Adrenal gland (tissue), 12 donors: ENCODE data around the gene CASQ1. TPM values are rescaled to one million over a fixed set of nuclear protein-coding genes. Genes with fewer than 3 reads are reported as not detected.

Source experiments
- DNase-seq, 7 donors: peaks; one replicate each; pipeline ENCODE4 v3.0.0-alpha.2; 2019 to 2020
- H3K27ac ChIP-seq, 5 donors: fragments of 200-600 bp; sonication (generic) in 4 of 5; 1 replicate in 3 of 5; 2 replicates in 2 of 5; pipeline versions ENCODE4 v1.5.1 to v1.8.0; 2016 to 2020; ENCODE audit warnings: mild to moderate bottlenecking in 1 of 5
- H3K27me3 ChIP-seq: fragments of 200-600 bp; 2 replicates; pipeline ENCODE4 v1.8.0; 2021
- H3K36me3 ChIP-seq, 2 donors: fragments of 200-600 bp; replicated peaks in 1 of 2; 1 replicate in 1 of 2; 2 replicates in 1 of 2; pipeline versions ENCODE4 v1.5.1 to v1.8.0; 2018 to 2022
- H3K4me1 ChIP-seq, 2 donors: fragments of 200-600 bp; replicated peaks in 1 of 2; 1 replicate in 1 of 2; 2 replicates in 1 of 2; pipeline versions ENCODE4 v1.5.1 to v1.8.0; 2018 to 2021
- H3K4me3 ChIP-seq, 4 donors: fragments of 200-600 bp; sonication (generic) in 3 of 4; one replicate each; pipeline ENCODE4 v1.5.1; 2016 to 2018
- H3K9me3 ChIP-seq, 3 donors: fragments of 200-600 bp; sonication (generic) in 1 of 3; replicated peaks in 1 of 3; 1 replicate in 2 of 3; 2 replicates in 1 of 3; pipeline versions ENCODE4 v1.5.1 to v1.8.0; 2016 to 2021
- POLR2A ChIP-seq, 2 donors: fragments of 450-650 bp; IDR thresholded peaks; one replicate each; pipeline ENCODE4 v1.6.1; 2017; ENCODE audit warnings: antibody characterized with exemption in 2 of 2, mild to moderate bottlenecking in 2 of 2, moderate library complexity in 1 of 2
- WGBS, 4 donors: extraction: QIAGEN DNeasy Blood & Tissue Kit in 2 of 4; methylation state at CpG; one replicate each; pipeline versions ENCODE4 v1.1.5 to v1.1.7; 2013 to 2017; 5-methylcytosine and 5-hydroxymethylcytosine counted together
- intact Hi-C, 2 donors: fragments of 100-400 bp; cut with DNase I; formaldehyde crosslinking; loops; one replicate each; pipeline versions ENCODE4 v1.14.1 to v1.15.0; 2022 to 2023
- polyA plus RNA-seq, 3 donors: library from polyadenylated mRNA; stranded (reverse); fragments of 200-250 nt in 2 of 3; fragments of 350-450 nt in 1 of 3; fragmentation: Illumina TruSeq in 1 of 3; extraction: RNeasy Lipid Tissue Mini Kit (QIAGEN cat#74804) in 1 of 3; gene quantifications; one replicate each; pipeline ENCODE4 v1.2.3, GENCODE V29; 2013 to 2014
- total RNA-seq, 9 donors: library from RNA; depleted of rRNA in 4 of 9; stranded (reverse); fragments of >200 nt in 4 of 9; fragments of 120-200 nt in 1 of 9; fragmentation: NEBNext Ultra II Directional in 1 of 9; extraction: Animal tissue kit (Norgen Biotek cat#: 25700) in 1 of 9; gene quantifications; one replicate each; pipeline versions ENCODE4 v1.1.0 to v1.2.4, GENCODE V29; 2013 to 2023
- TF ChIP-seq, protein P1 (sequence below), 6 experiments: fragments of 450-650 bp in 4 of 6; fragments of 200-600 bp in 2 of 6; sonication (generic) in 1 of 6; IDR thresholded peaks; 1 replicate in 5 of 6; 2 replicates in 1 of 6; pipeline versions ENCODE4 v1.5.1 to v1.8.0; 2016 to 2021; ENCODE audit warnings: antibody characterized with exemption in 6 of 6, mild to moderate bottlenecking in 2 of 6, moderate library complexity in 1 of 6
- donor health status: healthy with polysubstance abuse.
- donor health status: Bipolar disorder and iron deficiency.
- donor health status: DM: yes; HTN: yes; CAD: no.
- donor health status: DM: no; HTN: no; CAD: no.
- donor health status: DM: no; HTN: no; CAD: no.
- donor health status: DM: yes; HTN: yes; CAD: no.

The CASQ1 gene
- total and polyA plus RNA-seq, 12 donors = 0.11 to 1.6 (median 0.17) TPM; not detected in 7

DNA sequence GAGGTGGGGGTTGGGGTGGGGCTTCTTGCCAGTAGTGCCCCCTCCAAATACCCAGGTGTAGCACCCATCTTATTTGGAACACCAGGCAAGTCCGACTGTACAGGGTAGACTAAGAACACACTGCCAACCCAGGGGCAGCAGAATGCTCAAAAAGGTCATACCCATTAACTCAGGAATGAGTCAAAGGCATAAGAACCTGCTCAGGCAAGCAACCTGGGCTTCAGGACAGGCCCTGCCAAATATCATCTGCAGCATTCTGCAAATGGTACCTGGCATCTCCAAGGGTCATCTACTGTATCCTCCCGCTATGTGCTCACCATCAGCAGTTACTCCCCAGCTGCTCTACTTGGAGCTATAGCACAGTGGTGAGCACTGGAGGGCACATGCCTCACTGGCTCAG lies 34.2 kb downstream of the CASQ1 start:
- TF ChIP-seq, protein P1, sequence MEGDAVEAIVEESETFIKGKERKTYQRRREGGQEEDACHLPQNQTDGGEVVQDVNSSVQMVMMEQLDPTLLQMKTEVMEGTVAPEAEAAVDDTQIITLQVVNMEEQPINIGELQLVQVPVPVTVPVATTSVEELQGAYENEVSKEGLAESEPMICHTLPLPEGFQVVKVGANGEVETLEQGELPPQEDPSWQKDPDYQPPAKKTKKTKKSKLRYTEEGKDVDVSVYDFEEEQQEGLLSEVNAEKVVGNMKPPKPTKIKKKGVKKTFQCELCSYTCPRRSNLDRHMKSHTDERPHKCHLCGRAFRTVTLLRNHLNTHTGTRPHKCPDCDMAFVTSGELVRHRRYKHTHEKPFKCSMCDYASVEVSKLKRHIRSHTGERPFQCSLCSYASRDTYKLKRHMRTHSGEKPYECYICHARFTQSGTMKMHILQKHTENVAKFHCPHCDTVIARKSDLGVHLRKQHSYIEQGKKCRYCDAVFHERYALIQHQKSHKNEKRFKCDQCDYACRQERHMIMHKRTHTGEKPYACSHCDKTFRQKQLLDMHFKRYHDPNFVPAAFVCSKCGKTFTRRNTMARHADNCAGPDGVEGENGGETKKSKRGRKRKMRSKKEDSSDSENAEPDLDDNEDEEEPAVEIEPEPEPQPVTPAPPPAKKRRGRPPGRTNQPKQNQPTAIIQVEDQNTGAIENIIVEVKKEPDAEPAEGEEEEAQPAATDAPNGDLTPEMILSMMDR (IDR thresholded peaks at IDR 0.05) = no peak
- TF ChIP-seq POLR2A (IDR thresholded peaks at IDR 0.05) = no peak
- no peaks in the 10 kb centered on the region for H3K9me3 ChIP-seq
- 70 to 88% (median 86%) methylated on average over 1 to 2 of the region's 2 CpGs for WGBS, 4 donors
- intact Hi-C loops = no loop called here
- DNase-seq = no peak
- peaks cover 0 to 97% of the 10 kb centered on the region in 2 donors for H3K36me3 ChIP-seq
- H3K27ac ChIP-seq = no peak overlapping the region
- no peaks in the 10 kb centered on the region for H3K27me3 ChIP-seq
- peaks cover 0 to 5% of the 10 kb centered on the region in 2 donors for H3K4me1 ChIP-seq
- no peak overlapping the region for H3K4me3 ChIP-seq

DNA sequence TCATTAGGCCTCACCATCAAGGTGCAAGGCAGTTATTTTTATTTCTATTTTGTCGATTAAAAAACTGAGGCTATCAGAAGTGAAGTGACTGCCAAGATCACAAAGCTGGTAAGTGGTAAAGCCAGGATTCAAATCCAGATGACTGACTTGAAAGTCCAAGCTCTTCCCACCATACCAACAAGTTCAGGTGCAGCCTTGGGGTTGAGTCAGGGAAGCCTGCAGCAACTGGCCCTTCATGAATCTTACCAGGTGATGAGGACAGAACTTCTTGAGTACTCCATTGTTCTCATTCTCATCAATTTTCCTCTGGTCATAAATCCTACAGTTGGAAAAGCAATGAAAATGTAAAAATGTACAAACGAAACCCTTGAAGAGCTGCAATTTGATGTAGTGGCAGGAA lies 35.0 kb downstream of the CASQ1 start:
- no peaks in the 10 kb centered on the region for H3K27me3 ChIP-seq
- TF ChIP-seq, protein P1 (IDR thresholded peaks at IDR 0.05) = no peak
- TF ChIP-seq POLR2A (IDR thresholded peaks at IDR 0.05) = no peak
- no peak overlapping the region for H3K4me3 ChIP-seq
- H3K4me1 ChIP-seq = peaks cover 0 to 3% of the 10 kb centered on the region in 2 donors
- no peaks in the 10 kb centered on the region for H3K9me3 ChIP-seq
- DNase-seq = no peak
- 79 to 83% (median 80%) methylated on average over 2 of the region's 2 CpGs for WGBS, 4 donors
- intact Hi-C loops = no loop called here
- H3K27ac ChIP-seq = no peak overlapping the region
- H3K36me3 ChIP-seq = peaks cover 0 to 98% of the 10 kb centered on the region in 2 donors

DNA sequence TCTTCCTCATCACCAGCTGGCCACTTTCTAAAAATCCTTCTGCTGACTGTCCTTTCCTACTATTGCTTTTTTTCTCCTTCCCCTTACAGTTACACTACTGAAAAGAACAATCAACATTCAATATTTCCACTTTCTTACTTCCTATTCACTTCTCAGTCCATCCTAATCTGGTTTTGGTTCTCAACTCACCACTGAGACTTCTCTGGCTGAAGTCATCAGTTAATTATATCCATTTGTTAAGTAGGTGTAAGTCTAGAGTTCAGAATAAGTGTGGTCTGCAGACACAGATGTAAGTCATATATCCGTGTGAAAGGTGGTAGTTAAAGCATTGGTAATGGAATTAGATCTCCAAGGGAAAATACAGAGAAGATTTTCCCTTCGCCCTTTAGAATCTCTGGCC lies 36.2 kb downstream of the CASQ1 start:
- no peak overlapping the region for H3K4me3 ChIP-seq
- no peak for DNase-seq
- WGBS, 4 donors = 83 to 94% (median 89%) methylated on average over 2 of the region's 2 CpGs
- peaks cover 0 to 3% of the 10 kb centered on the region in 2 donors for H3K4me1 ChIP-seq
- TF ChIP-seq, protein P1 (IDR thresholded peaks at IDR 0.05) = no peak
- no peak for TF ChIP-seq POLR2A (IDR thresholded peaks at IDR 0.05)
- H3K36me3 ChIP-seq = peaks cover 0 to 100% of the 10 kb centered on the region in 2 donors
- no peaks in the 10 kb centered on the region for H3K27me3 ChIP-seq
- no peak overlapping the region for H3K27ac ChIP-seq
- H3K9me3 ChIP-seq = no peaks in the 10 kb centered on the region
- intact Hi-C loops = no loop called here

DNA sequence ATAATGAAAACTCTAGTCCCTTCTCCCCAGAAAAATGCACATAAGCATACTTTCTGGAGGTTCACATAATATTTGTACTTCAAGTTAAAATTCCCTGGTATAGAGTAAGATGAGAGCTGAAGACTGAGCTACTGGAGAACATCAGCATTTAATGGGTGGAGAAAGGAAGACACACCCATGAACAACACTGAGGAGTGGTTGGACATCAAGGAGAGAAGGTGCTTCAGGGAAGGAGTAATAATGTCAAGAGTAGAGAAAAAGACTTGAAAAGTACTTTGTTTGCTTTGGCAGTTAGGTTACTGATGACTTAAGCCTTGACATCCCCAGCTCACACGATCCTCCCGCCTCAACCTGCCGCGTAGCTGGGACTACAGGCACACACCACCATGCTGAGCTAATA lies 36.7 kb downstream of the CASQ1 start:
- no peak for DNase-seq
- no peak overlapping the region for H3K4me3 ChIP-seq
- H3K9me3 ChIP-seq = no peaks in the 10 kb centered on the region
- TF ChIP-seq, protein P1 (IDR thresholded peaks at IDR 0.05) = no peak
- no peak for TF ChIP-seq POLR2A (IDR thresholded peaks at IDR 0.05)
- H3K27ac ChIP-seq = no peak overlapping the region
- H3K4me1 ChIP-seq = peaks cover 0 to 3% of the 10 kb centered on the region in 2 donors
- intact Hi-C loops = no loop called here
- H3K36me3 ChIP-seq = peaks cover 0 to 100% of the 10 kb centered on the region in 2 donors
- no peaks in the 10 kb centered on the region for H3K27me3 ChIP-seq
- WGBS, 4 donors = 87 to 98% (median 92%) methylated on average over 4 of the region's 4 CpGs
